Sigmoid colon (tissue), 7 donors: ENCODE measurements around the gene NGF. TPM values are rescaled to one million over a fixed set of nuclear protein-coding genes. Genes with fewer than 3 reads are reported as not detected.

ENCODE experiments used
- DNase-seq: peaks from one replicate; pipeline ENCODE4 v3.0.0-alpha.2; 2019
- H3K27ac ChIP-seq, 4 donors: fragments of 200-600 bp; sonication (generic); one replicate each; pipeline ENCODE4 v1.5.1; 2016 to 2019; ENCODE audit warnings: mild to moderate bottlenecking in 1 of 4
- H3K27me3 ChIP-seq, 3 donors: fragments of 200-600 bp; sonication (generic); one replicate each; pipeline ENCODE4 v1.5.1; 2019; ENCODE audit warnings: mild to moderate bottlenecking in 1 of 3
- H3K36me3 ChIP-seq, 4 donors: fragments of 200-600 bp; sonication (generic); one replicate each; pipeline ENCODE4 v1.5.1; 2016 to 2019
- H3K4me1 ChIP-seq, 4 donors: fragments of 200-600 bp; sonication (generic); one replicate each; pipeline ENCODE4 v1.5.1; 2017 to 2019
- H3K4me3 ChIP-seq, 4 donors: fragments of 200-600 bp; sonication (generic); one replicate each; pipeline ENCODE4 v1.5.1; 2017 to 2019; ENCODE audit warnings: mild to moderate bottlenecking in 2 of 4, moderate library complexity in 1 of 4
- H3K9me3 ChIP-seq, 4 donors: fragments of 200-600 bp in 3 of 4; sonication (generic) in 3 of 4; one replicate each; pipeline versions ENCODE4 v1.5.1 to v1.6.1; 2013 to 2019
- EP300 ChIP-seq, 4 donors: sonication (generic); formaldehyde crosslinking; IDR thresholded peaks; one replicate each; pipeline ENCODE4 v1.6.1; 2017; ENCODE audit warnings: antibody characterized with exemption in 4 of 4
- POLR2A ChIP-seq, 2 donors: fragments of 450-650 bp; IDR thresholded peaks; one replicate each; pipeline ENCODE4 v1.6.1; 2016; ENCODE audit warnings: antibody characterized with exemption in 2 of 2, mild to moderate bottlenecking in 2 of 2, moderate library complexity in 2 of 2
- POLR2AphosphoS5 ChIP-seq, 4 donors: sonication (generic); formaldehyde crosslinking; IDR thresholded peaks; one replicate each; pipeline ENCODE4 v1.6.1; 2017; ENCODE audit warnings: antibody characterized with exemption in 4 of 4
- WGBS, 2 donors: extraction: QIAGEN DNeasy Blood & Tissue Kit; methylation state at CpG; one replicate each; pipeline ENCODE4 v1.1.7; 2013; 5-methylcytosine and 5-hydroxymethylcytosine counted together
- intact Hi-C: fragments of 100-400 bp; cut with DNase I; formaldehyde crosslinking; loops from one replicate; pipeline ENCODE4 v1.15.1; 2023
- polyA plus RNA-seq, 3 donors: library from polyadenylated mRNA; stranded (reverse); fragments of 200-250 nt; gene quantifications; one replicate each; pipeline ENCODE4 v1.2.3, GENCODE V29; 2013
- total RNA-seq, 4 donors: library from RNA; depleted of rRNA; stranded (reverse); fragments of >200 nt; gene quantifications; one replicate each; pipeline ENCODE4 v1.1.0, GENCODE V29; 2016
- TF ChIP-seq, protein P1 (sequence below), 4 experiments: fragments of 450-650 bp in 3 of 4; fragments of 200-600 bp in 1 of 4; IDR thresholded peaks; one replicate each; pipeline ENCODE4 v1.5.1; 2016 to 2019; ENCODE audit warnings: antibody characterized with exemption in 4 of 4, mild to moderate bottlenecking in 3 of 4, moderate library complexity in 2 of 4
- donor health status: healthy with polysubstance abuse.
- donor health status: Bipolar disorder and iron deficiency.
- donor health status: healthy.

Gene NGF
- total and polyA plus RNA-seq, 7 donors, result 0.83 to 5.6 (median 3.9) TPM; not detected in 2

DNA sequence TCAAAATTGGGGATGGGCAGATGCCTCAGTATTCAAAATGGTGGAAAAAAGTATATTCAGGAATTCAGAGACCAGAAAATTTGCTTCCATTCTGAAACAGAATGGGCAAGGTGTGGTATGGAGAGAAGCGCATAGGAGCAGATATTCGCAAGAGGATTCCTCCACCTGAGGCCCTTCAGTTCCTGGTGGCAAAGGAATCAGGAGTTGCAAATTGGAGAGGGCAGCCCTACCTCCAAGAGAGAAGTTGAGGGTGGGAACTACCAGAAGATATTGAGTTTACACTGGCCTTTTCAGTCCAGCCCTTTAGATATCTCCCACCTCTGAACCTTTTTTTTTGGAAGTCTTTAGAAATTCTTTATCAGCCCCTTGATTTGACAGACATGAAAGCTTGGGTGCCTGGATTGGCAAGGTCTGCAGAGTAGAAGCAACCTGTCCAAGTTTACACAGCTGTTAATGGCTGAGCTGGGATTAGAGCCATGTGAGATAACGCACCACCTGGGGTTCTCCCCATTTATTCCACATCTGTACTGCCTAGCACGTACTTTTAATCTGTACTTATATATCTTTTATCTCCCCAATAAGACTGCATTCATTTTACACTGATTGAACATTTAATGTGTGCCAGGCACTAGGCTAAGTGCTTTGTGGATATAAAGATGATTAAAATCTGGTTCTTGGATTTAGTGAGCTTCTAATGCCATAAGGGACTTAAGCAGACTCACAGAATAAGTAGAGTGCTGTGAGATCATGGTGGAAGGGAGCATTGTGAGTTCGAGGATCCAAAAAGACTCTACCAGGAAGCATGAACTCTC is 99.5 kb downstream of the NGF start:
- no peak for TF ChIP-seq POLR2A (IDR thresholded peaks at IDR 0.05)
- TF ChIP-seq, protein P1, sequence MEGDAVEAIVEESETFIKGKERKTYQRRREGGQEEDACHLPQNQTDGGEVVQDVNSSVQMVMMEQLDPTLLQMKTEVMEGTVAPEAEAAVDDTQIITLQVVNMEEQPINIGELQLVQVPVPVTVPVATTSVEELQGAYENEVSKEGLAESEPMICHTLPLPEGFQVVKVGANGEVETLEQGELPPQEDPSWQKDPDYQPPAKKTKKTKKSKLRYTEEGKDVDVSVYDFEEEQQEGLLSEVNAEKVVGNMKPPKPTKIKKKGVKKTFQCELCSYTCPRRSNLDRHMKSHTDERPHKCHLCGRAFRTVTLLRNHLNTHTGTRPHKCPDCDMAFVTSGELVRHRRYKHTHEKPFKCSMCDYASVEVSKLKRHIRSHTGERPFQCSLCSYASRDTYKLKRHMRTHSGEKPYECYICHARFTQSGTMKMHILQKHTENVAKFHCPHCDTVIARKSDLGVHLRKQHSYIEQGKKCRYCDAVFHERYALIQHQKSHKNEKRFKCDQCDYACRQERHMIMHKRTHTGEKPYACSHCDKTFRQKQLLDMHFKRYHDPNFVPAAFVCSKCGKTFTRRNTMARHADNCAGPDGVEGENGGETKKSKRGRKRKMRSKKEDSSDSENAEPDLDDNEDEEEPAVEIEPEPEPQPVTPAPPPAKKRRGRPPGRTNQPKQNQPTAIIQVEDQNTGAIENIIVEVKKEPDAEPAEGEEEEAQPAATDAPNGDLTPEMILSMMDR (IDR thresholded peaks at IDR 0.05), result no peak
- TF ChIP-seq POLR2AphosphoS5 (IDR thresholded peaks at IDR 0.05), result no peak
- TF ChIP-seq EP300 (IDR thresholded peaks at IDR 0.05), result no peak
- H3K9me3 ChIP-seq, result no peaks in the 10 kb centered on the region
- 59 to 80% methylated on average over 5 of the region's 5 CpGs for WGBS, 2 donors
- H3K4me1 ChIP-seq, result peaks cover 0 to 12% (median 4%) of the 10 kb centered on the region in 4 donors
- intact Hi-C loops, result no loop called here
- no peak overlapping the region for H3K4me3 ChIP-seq
- no peaks in the 10 kb centered on the region for H3K36me3 ChIP-seq
- H3K27me3 ChIP-seq, result no peaks in the 10 kb centered on the region
- DNase-seq, result no peak
- H3K27ac ChIP-seq, result no peak overlapping the region

DNA sequence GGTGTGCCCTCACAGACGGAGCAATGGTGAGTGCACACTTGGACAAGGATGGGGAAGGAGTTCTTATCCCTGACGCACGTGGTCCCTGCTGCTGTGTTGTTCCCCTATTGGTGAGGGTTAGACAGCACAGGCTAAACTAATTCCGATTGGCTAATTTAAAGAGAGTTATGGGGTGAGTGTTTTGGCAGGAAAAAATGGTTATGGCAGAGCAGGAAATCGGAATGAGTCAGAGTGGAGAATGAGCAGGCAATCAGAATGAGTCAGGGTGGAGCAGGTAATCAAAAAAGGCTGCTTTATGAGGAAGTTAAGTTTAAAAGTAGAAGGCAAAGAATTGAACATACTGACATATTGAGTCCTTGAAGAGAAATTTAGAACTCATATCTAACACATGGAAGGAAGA is 100.5 kb downstream of the NGF start:
- no peak overlapping the region for H3K4me3 ChIP-seq
- DNase-seq, result no peak
- H3K4me1 ChIP-seq, result peaks cover 0 to 21% (median 9%) of the 10 kb centered on the region in 4 donors
- no peak for TF ChIP-seq POLR2A (IDR thresholded peaks at IDR 0.05)
- TF ChIP-seq, protein P1 (IDR thresholded peaks at IDR 0.05), result no peak
- WGBS, 2 donors, result 70 to 81% methylated on average over 5 of the region's 5 CpGs
- H3K9me3 ChIP-seq, result no peaks in the 10 kb centered on the region
- no peaks in the 10 kb centered on the region for H3K27me3 ChIP-seq
- intact Hi-C loops, result no loop called here
- no peak overlapping the region for H3K27ac ChIP-seq
- no peaks in the 10 kb centered on the region for H3K36me3 ChIP-seq

DNA sequence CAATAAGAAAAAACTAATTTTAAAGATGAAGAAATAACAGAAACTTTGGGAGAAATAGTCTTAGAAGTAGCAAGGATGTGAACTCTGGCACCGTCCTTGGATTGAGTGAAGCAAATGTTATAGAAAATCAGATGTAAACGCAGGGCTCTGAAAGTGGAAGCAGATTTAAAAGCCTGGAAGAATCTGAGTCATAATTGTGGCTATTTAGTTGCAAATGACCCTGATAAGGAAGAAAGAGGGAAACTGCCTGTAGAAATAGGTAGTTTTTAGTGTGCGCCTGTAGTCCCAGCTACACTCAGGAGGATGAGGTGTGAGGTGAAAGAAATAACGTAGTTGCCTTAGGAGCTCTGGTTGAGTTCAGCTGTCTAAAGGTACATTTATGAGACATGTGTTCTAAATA is 101.0 kb downstream of the NGF start:
- 35 to 69% methylated on average over 4 of the region's 4 CpGs for WGBS, 2 donors
- Histone ChIP-seq H3K27ac (no peak overlapping the region), H3K4me3 (no peak overlapping the region), H3K36me3 (no peaks in the 10 kb centered on the region), H3K27me3 (no peaks in the 10 kb centered on the region), H3K4me1 (peaks cover 0 to 21% (median 9%) of the 10 kb centered on the region in 4 donors), H3K9me3 (no peaks in the 10 kb centered on the region)
- DNase-seq, result no peak
- TF ChIP-seq EP300 (IDR thresholded peaks at IDR 0.05), result no peak
- TF ChIP-seq, protein P1 (IDR thresholded peaks at IDR 0.05), result no peak
- no peak for TF ChIP-seq POLR2A (IDR thresholded peaks at IDR 0.05)
- no peak for TF ChIP-seq POLR2AphosphoS5 (IDR thresholded peaks at IDR 0.05)
- intact Hi-C loops, result no loop called here

Other genes with a start within 250 kb of the NGF start
- gene TSPAN2, start 248.7 kb downstream of the NGF start, total RNA-seq, result 100 to 1,000 TPM in 2 of 4 donors, 10 to 100 TPM in 2; 61.5 to 122 (median 94.7) TPM
- gene TSPAN2, start 248.7 kb downstream of the NGF start, polyA plus RNA-seq, result 1 to 10 TPM in 2 of 3 donors, under 1 TPM in 1; 0.46 to 5.5 (median 1.8) TPM